K562 (cell line): ENCODE data around the gene EMC1. TPM values are rescaled to one million over a fixed set of nuclear protein-coding genes. Genes with fewer than 3 reads are reported as not detected.

Source experiments
- COPS2 ChIP-seq: fragments of 450-650 bp; conservative IDR thresholded peaks from 2 replicates; pipeline ENCODE4 v1.6.1; 2016; ENCODE audit warnings: mild to moderate bottlenecking, moderate library complexity
- FOXK2 ChIP-seq, 2 experiments: fragments of 450-650 bp; IDR thresholded peaks in 1 of 2; conservative IDR thresholded peaks in 1 of 2; 2 replicates each; pipeline ENCODE4 v1.6.1; 2016; ENCODE audit warnings: low read depth in 2 of 2, mild to moderate bottlenecking in 1 of 2
- RBBP5 ChIP-seq: fragments of 200-600 bp; sonication (generic); IDR thresholded peaks from 2 replicates; pipeline ENCODE4 v1.6.1; 2012; ENCODE audit warnings: borderline replicate concordance, mild to moderate bottlenecking, low read length, control low read depth, inconsistent platforms; ENCODE audit not compliant: insufficient read depth, poor library complexity, severe bottlenecking
- TBL1XR1 ChIP-seq, 2 experiments: IDR thresholded peaks; 2 replicates each; pipeline ENCODE4 v1.6.1; 2012; ENCODE audit warnings: improper control_type of control experiment in 2 of 2, low read length in 2 of 2, mild to moderate bottlenecking in 1 of 2
- TFAM ChIP-seq: fragments of 250-450 bp; sonication (Bioruptor Pico); conservative IDR thresholded peaks from 2 replicates; pipeline ENCODE4 v1.5.0; 2021; ENCODE audit warnings: mild to moderate bottlenecking, moderate library complexity
- polyA plus RNA-seq, 8 experiments: library from polyadenylated mRNA; depleted of rRNA in 4 of 8; stranded (reverse) in 5 of 8; unstranded in 3 of 8; fragments of >200 nt; fragmentation: Nextera tagmentation in 2 of 8; fragmentation: Illumina TruSeq in 1 of 8; extraction: Ambion mirVana in 2 of 8; extraction: Trizol in 1 of 8; gene quantifications; 2 replicates each; pipeline versions ENCODE4 v1.2.1 to v1.2.3, GENCODE V29; 2011 to 2014; ENCODE audit warnings: inconsistent platforms in 1 of 8, missing spikeins in 1 of 8
- total RNA-seq, 7 experiments: library from RNA; depleted of rRNA in 6 of 7; stranded (reverse); fragments of >200 nt in 6 of 7; fragmentation: Illumina TruSeq in 2 of 7; extraction: Trizol in 2 of 7; gene quantifications; 2 replicates each; pipeline versions ENCODE4 v1.2.1 to v1.2.3, GENCODE V29; 2011 to 2021; ENCODE audit warnings: low replicate concordance in 1 of 7
- TF ChIP-seq, protein P1 (sequence below), 2 experiments: fragments of 450-650 bp; formaldehyde crosslinking in 1 of 2; IDR thresholded peaks; 2 replicates each; pipeline versions ENCODE4 v1.4.0 to v1.6.1; 2014 to 2020; ENCODE audit warnings: mild to moderate bottlenecking in 2 of 2, borderline replicate concordance in 1 of 2, low read depth in 1 of 2

EMC1 gene
- total and polyA plus RNA-seq, 9 of the 15 experiments (the other 6 are each of a cell fraction or from before 2014, with no cell fraction given) = 17.8 to 88.2 (median 37.4) TPM

DNA sequence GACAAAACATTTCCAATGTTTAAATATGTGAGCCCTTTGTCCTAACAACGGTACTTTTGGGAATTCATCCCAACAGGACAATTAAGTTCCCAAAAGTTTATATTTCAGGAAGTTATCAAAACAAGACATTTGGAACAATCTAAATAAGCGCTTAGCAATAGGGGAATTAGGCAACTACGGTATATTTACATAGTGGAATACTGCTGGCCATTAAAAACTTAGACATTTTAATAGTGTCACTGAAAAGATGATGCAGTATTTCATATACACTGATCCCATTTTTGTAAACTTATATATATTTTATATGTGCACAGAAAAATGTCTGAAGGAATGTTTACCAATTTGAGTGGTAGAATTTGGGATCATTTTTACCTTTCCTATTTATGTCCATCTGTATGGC is 62.1 kb downstream of the EMC1 start (continued):
- TF ChIP-seq, protein P1, sequence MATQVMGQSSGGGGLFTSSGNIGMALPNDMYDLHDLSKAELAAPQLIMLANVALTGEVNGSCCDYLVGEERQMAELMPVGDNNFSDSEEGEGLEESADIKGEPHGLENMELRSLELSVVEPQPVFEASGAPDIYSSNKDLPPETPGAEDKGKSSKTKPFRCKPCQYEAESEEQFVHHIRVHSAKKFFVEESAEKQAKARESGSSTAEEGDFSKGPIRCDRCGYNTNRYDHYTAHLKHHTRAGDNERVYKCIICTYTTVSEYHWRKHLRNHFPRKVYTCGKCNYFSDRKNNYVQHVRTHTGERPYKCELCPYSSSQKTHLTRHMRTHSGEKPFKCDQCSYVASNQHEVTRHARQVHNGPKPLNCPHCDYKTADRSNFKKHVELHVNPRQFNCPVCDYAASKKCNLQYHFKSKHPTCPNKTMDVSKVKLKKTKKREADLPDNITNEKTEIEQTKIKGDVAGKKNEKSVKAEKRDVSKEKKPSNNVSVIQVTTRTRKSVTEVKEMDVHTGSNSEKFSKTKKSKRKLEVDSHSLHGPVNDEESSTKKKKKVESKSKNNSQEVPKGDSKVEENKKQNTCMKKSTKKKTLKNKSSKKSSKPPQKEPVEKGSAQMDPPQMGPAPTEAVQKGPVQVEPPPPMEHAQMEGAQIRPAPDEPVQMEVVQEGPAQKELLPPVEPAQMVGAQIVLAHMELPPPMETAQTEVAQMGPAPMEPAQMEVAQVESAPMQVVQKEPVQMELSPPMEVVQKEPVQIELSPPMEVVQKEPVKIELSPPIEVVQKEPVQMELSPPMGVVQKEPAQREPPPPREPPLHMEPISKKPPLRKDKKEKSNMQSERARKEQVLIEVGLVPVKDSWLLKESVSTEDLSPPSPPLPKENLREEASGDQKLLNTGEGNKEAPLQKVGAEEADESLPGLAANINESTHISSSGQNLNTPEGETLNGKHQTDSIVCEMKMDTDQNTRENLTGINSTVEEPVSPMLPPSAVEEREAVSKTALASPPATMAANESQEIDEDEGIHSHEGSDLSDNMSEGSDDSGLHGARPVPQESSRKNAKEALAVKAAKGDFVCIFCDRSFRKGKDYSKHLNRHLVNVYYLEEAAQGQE (IDR thresholded peaks at IDR 0.05; ENCODE audit: borderline replicate concordance) = no peak
- TF ChIP-seq, protein P1 (CRISPR knock-in tag; IDR thresholded peaks at IDR 0.05; ENCODE audit: low read depth) = no peak
- TF ChIP-seq COPS2 (no peak), TBL1XR1 (IDR thresholded peaks at IDR 0.05; ENCODE audit: low read length in 2 of 2) (no peak), FOXK2 (conservative IDR thresholded peaks at IDR 0.05 in 1 of 2, IDR thresholded peaks at IDR 0.05 in 1 of 2; ENCODE audit: low read depth in 2 of 2) (no peak), RBBP5 (no peak), TFAM (CRISPR knock-in tag) (no peak)
